Ovary (tissue), 9 donors: ENCODE data around the gene MYBL2. TPM values are rescaled to one million over a fixed set of nuclear protein-coding genes. Genes with fewer than 3 reads are reported as not detected.

Experiments used
- DNase-seq, 5 donors: peaks; one replicate each; pipeline ENCODE4 v3.0.0-alpha.2; 2019 to 2020
- H3K27ac ChIP-seq, 2 donors: fragments of 200-600 bp; one replicate each; pipeline versions ENCODE4 v1.5.1 to v1.8.0; 2019 to 2022
- H3K27me3 ChIP-seq: fragments of 200-600 bp; one replicate; pipeline ENCODE4 v1.8.0; 2022
- H3K36me3 ChIP-seq: fragments of 200-600 bp; sonication (generic); one replicate; pipeline ENCODE4 v1.5.1; 2019
- H3K4me1 ChIP-seq: one replicate; pipeline ENCODE4 v1.8.1; 2013; ENCODE audit warnings: mild to moderate bottlenecking, moderate library complexity; ENCODE audit not compliant: insufficient read depth
- H3K4me3 ChIP-seq: fragments of 200-600 bp; sonication (generic); one replicate; pipeline ENCODE4 v1.5.1; 2017
- H3K9me3 ChIP-seq, 2 donors: fragments of 200-600 bp in 1 of 2; sonication (generic) in 1 of 2; one replicate each; pipeline versions ENCODE4 v1.5.1 to v1.8.1; 2013 to 2019; ENCODE audit warnings: mild to moderate bottlenecking in 1 of 2, moderate library complexity in 1 of 2
- CTCF ChIP-seq, 3 donors: fragments of 450-650 bp in 2 of 3; fragments of 200-600 bp in 1 of 3; IDR thresholded peaks; one replicate each; pipeline versions ENCODE4 v1.5.1 to v1.8.0; 2016 to 2022; ENCODE audit warnings: antibody characterized with exemption in 3 of 3, mild to moderate bottlenecking in 1 of 3
- EP300 ChIP-seq: sonication (generic); formaldehyde crosslinking; IDR thresholded peaks from one replicate; pipeline ENCODE4 v1.6.1; 2017; ENCODE audit warnings: antibody characterized with exemption
- POLR2A ChIP-seq: fragments of 450-650 bp; IDR thresholded peaks from one replicate; pipeline ENCODE4 v1.6.1; 2017; ENCODE audit warnings: antibody characterized with exemption, mild to moderate bottlenecking, moderate library complexity
- WGBS, 3 donors: extraction: QIAGEN DNeasy Blood & Tissue Kit in 1 of 3; methylation state at CpG; one replicate each; pipeline versions ENCODE4 v1.1.5 to v1.1.7; 2013 to 2017; 5-methylcytosine and 5-hydroxymethylcytosine counted together
- intact Hi-C, 4 donors: fragments of 100-400 bp; cut with DNase I; formaldehyde crosslinking; loops; one replicate each; pipeline versions ENCODE4 v1.11.0 to v1.15.1; 2022 to 2023
- polyA plus RNA-seq, 2 donors: library from polyadenylated mRNA; stranded (reverse); fragments of 200-250 nt in 1 of 2; fragments of 350-450 nt in 1 of 2; fragmentation: Illumina TruSeq in 1 of 2; extraction: RNeasy Lipid Tissue Mini Kit (QIAGEN cat#74804) in 1 of 2; gene quantifications; one replicate each; pipeline ENCODE4 v1.2.3, GENCODE V29; 2013 to 2014
- total RNA-seq, 7 donors: library from RNA; depleted of rRNA in 2 of 7; stranded (reverse); fragments of >200 nt in 2 of 7; fragmentation: NEBNext Ultra II Directional in 3 of 7; extraction: Animal tissue kit (Norgen Biotek cat#: 25700) in 3 of 7; gene quantifications; one replicate each; pipeline versions ENCODE4 v1.1.0 to v1.2.4, GENCODE V29; 2016 to 2023
- donor health status: DM: no; HTN: no; CAD: no; lungs with moderate emphysema.
- donor health status: DM: no; HTN: no; CAD: no.
- donor health status: Bipolar disorder and iron deficiency.
- donor health status: DM: yes; HTN: yes; CAD: no.
- donor health status: DM: no; HTN: no; CAD: no.
- donor health status: DM: yes; HTN: yes; CAD: no.

MYBL2 gene
- total and polyA plus RNA-seq, 9 donors, result 0.11 to 1.6 (median 0.87) TPM; not detected in 3

GRCh38 chr20:43721429-43722152, 54.7 kb downstream of the MYBL2 start:
- intact Hi-C loops, result no loop called here
- DNase-seq, result no peak
- Histone ChIP-seq H3K4me3 (no peak overlapping the region), H3K9me3 (no peaks in the 10 kb centered on the region), H3K36me3 (no peaks in the 10 kb centered on the region), H3K27ac (no peak overlapping the region), H3K4me1 (no peaks in the 10 kb centered on the region), H3K27me3 (no peaks in the 10 kb centered on the region)
- 22 to 32% (median 24%) methylated on average over 7 to 15 of the region's 15 CpGs for WGBS, 3 donors
- no peak for TF ChIP-seq EP300
- TF ChIP-seq POLR2A, result no peak
- no peak for TF ChIP-seq CTCF (IDR thresholded peaks at IDR 0.05)

GRCh38 chr20:43722153-43722505, 55.2 kb downstream of the MYBL2 start:
- DNase-seq, result no peak
- Histone ChIP-seq H3K4me3 (no peak overlapping the region), H3K4me1 (no peaks in the 10 kb centered on the region), H3K36me3 (no peaks in the 10 kb centered on the region), H3K27me3 (no peaks in the 10 kb centered on the region), H3K9me3 (no peaks in the 10 kb centered on the region), H3K27ac (no peak overlapping the region)
- TF ChIP-seq EP300, result no peak
- no peak for TF ChIP-seq POLR2A
- TF ChIP-seq CTCF (IDR thresholded peaks at IDR 0.05), result no peak
- intact Hi-C loops, result no loop called here
- WGBS, 3 donors, result 39 to 64% (median 43%) methylated on average over 8 of the region's 8 CpGs

- no peaks in the 10 kb centered on the region for H3K4me1 ChIP-seq
- WGBS, 3 donors, result 43 to 58% (median 44%) methylated on average over 4 of the region's 4 CpGs
- no peaks in the 10 kb centered on the region for H3K36me3 ChIP-seq
- no peak overlapping the region for H3K27ac ChIP-seq
- no peaks in the 10 kb centered on the region for H3K9me3 ChIP-seq
- H3K4me3 ChIP-seq, result no peak overlapping the region
- DNase-seq, result no peak
- intact Hi-C loops, result no loop called here
- TF ChIP-seq POLR2A (no peak), CTCF (IDR thresholded peaks at IDR 0.05) (no peak), EP300 (no peak)
- no peaks in the 10 kb centered on the region for H3K27me3 ChIP-seq
Observed at GRCh38 chr20:43723186-43723585, 56.3 kb downstream of the MYBL2 start.

- TF ChIP-seq CTCF (IDR thresholded peaks at IDR 0.05), result no peak
- TF ChIP-seq EP300, result no peak
- no peak for TF ChIP-seq POLR2A
- Histone ChIP-seq H3K4me3 (no peak overlapping the region), H3K27ac (no peak overlapping the region), H3K4me1 (no peaks in the 10 kb centered on the region), H3K36me3 (no peaks in the 10 kb centered on the region), H3K27me3 (no peaks in the 10 kb centered on the region), H3K9me3 (peaks cover 0 to under 1% of the 10 kb centered on the region in 2 donors)
- no peak for DNase-seq
- intact Hi-C loops, result no loop called here
- WGBS, 3 donors, result 74 to 77% (median 76%) methylated on average over 3 of the region's 3 CpGs
Observed at GRCh38 chr20:43723735-43724134, 56.8 kb downstream of the MYBL2 start.
